ENCODE measurements around the gene ABL2. TPM values are rescaled to one million over a fixed set of nuclear protein-coding genes. Genes with fewer than 3 reads are reported as not detected.

Gene ABL2
- total RNA-seq, 1 donor from 2014 or later: 77.1 TPM

Other genes starting within 250 kb of the ABL2 start
- gene FAM20B, start 203.8 kb downstream of the ABL2 start, total RNA-seq: 27.4 and 45.2 TPM in 2 replicates
- 36.4 and 40.5 TPM in 2 replicates for gene TOR3A, start 147.6 kb downstream of the ABL2 start, total RNA-seq
- 15.1 and 28.7 TPM in 2 replicates for gene SOAT1, start 64.1 kb upstream of the ABL2 start, total RNA-seq
- 0.34 TPM in 1 of 2 replicates, not detected in the other for gene AXDND1, start 136.3 kb upstream of the ABL2 start, total RNA-seq

Measured in dermis blood vessel endothelial cell (primary cell).